ENCODE measurements around the gene COX6B1.
A peak's percentile ranks its signal among the peaks of the same experiment; 100 is the strongest.

The COX6B1 gene

DNA sequence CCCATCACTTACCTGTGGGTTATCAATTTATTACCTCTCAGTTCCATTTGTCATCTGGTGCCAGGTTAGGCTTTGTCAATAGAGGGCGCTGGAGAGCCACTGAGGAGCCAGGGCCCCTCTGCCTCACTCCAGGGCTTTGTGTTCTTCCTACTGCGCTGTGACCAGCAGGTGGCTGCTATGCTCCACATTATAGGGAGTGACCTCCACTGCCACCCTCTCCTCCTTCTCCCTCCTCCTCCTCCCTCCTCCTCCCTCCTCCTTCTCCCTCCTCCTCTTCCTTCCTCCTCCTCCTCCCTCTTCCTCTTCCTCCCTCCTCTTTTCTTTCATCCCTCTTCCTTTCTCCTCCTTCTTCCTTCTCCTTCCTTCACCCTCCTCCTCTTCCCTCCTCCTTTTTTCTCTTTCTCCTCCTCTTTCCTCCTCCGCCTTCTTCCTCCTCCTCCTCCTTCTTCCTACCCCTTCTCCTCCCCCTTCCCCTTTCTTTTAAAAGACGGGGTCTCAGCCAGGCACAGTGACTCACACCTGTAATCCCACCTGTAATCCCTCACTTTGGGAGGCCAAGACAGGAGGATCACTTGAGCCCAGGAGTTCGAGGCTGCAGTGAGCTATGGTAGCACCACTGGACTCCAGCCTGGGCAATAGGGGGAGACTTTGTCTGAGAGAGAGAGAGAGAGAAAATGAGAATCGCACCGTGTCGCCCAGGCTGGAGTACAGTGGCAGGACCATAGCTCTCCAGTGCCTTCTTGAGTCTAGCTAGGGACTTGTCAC is 45.9 kb downstream of the COX6B1 start (continued):
- peak; percentile 89 for TF ChIP-seq BCL11B (tag by site-specific recombination; IDR thresholded peaks at IDR 0.05; ENCODE audit: low read depth)
- peak; percentile 81; the same call in 1 of the 2 replicates for TF ChIP-seq SCRT1 (tag by site-specific recombination; IDR thresholded peaks at IDR 0.05; ENCODE audit: borderline replicate concordance)
- no peak for TF ChIP-seq ZNF214 (tag by site-specific recombination; IDR thresholded peaks at IDR 0.05; ENCODE audit: borderline replicate concordance)
- TF ChIP-seq HOXC10 (CRISPR knock-in tag; IDR thresholded peaks at IDR 0.05): no peak
- TF ChIP-seq ZBTB1 (tag by site-specific recombination; IDR thresholded peaks at IDR 0.05): peak; percentile 38; the same call in 1 of the 2 replicates
- peak; percentile 100 for TF ChIP-seq ZNF366 (tag by site-specific recombination; conservative IDR thresholded peaks at IDR 0.05)
- TF ChIP-seq ZNF37A (tag by site-specific recombination; IDR thresholded peaks at IDR 0.05): no peak
- peak; percentile 100 for TF ChIP-seq CTCF (tag by site-specific recombination; IDR thresholded peaks at IDR 0.05)
- TF ChIP-seq, protein P1, sequence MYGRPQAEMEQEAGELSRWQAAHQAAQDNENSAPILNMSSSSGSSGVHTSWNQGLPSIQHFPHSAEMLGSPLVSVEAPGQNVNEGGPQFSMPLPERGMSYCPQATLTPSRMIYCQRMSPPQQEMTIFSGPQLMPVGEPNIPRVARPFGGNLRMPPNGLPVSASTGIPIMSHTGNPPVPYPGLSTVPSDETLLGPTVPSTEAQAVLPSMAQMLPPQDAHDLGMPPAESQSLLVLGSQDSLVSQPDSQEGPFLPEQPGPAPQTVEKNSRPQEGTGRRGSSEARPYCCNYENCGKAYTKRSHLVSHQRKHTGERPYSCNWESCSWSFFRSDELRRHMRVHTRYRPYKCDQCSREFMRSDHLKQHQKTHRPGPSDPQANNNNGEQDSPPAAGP (tag by site-specific recombination; IDR thresholded peaks at IDR 0.05): peak; percentile 93
- no peak for TF ChIP-seq ZNF658 (tag by site-specific recombination; IDR thresholded peaks at IDR 0.05)
- no peak for TF ChIP-seq ZNF768 (tag by site-specific recombination; IDR thresholded peaks at IDR 0.05)
- TF ChIP-seq ZNF488 (tag by site-specific recombination; IDR thresholded peaks at IDR 0.05): peak; percentile 28; the same call in 1 of the 2 replicates
- TF ChIP-seq ZNF792 (tag by site-specific recombination; IDR thresholded peaks at IDR 0.05): no peak
- TF ChIP-seq SP3 (tag by site-specific recombination; IDR thresholded peaks at IDR 0.05): peak; percentile 95
- no peak for TF ChIP-seq ZNF311 (tag by site-specific recombination; IDR thresholded peaks at IDR 0.05; ENCODE audit: borderline replicate concordance)
- TF ChIP-seq, protein P2, sequence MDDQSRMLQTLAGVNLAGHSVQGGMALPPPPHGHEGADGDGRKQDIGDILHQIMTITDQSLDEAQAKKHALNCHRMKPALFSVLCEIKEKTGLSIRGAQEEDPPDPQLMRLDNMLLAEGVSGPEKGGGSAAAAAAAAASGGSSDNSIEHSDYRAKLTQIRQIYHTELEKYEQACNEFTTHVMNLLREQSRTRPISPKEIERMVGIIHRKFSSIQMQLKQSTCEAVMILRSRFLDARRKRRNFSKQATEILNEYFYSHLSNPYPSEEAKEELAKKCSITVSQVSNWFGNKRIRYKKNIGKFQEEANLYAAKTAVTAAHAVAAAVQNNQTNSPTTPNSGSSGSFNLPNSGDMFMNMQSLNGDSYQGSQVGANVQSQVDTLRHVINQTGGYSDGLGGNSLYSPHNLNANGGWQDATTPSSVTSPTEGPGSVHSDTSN (CRISPR knock-in tag; IDR thresholded peaks at IDR 0.05): no peak
- peak; percentile 88; the same call in 1 of the 2 replicates for TF ChIP-seq HIC1 (tag by site-specific recombination; IDR thresholded peaks at IDR 0.05)
- TF ChIP-seq GLIS2 (tag by site-specific recombination; IDR thresholded peaks at IDR 0.05): no peak
- peak; percentile 70 for TF ChIP-seq ZSCAN4 (tag by site-specific recombination; IDR thresholded peaks at IDR 0.05)
- no peak; the same call in none of the 2 replicates for TF ChIP-seq ZNF843 (tag by site-specific recombination; IDR thresholded peaks at IDR 0.05)
- TF ChIP-seq ZNF211 (tag by site-specific recombination; IDR thresholded peaks at IDR 0.05; ENCODE audit: low read depth): 0 out of 2 replicates have a peak, but pooled peaks have one; percentile 61
- TF ChIP-seq ZNF140 (tag by site-specific recombination; IDR thresholded peaks at IDR 0.05): no peak
- no peak for TF ChIP-seq ZNF521 (tag by site-specific recombination; IDR thresholded peaks at IDR 0.05)
- TF ChIP-seq IKZF3 (tag by site-specific recombination; IDR thresholded peaks at IDR 0.05): peak; percentile 90
- TF ChIP-seq ZNF10 (tag by site-specific recombination; IDR thresholded peaks at IDR 0.05): no peak; the same call in 1 of the 2 replicates
- peak; percentile 89; the same call in 1 of the 2 replicates for TF ChIP-seq KLF16 (tag by site-specific recombination; IDR thresholded peaks at IDR 0.05)
- peak; percentile 27; the same call in 1 of the 2 replicates for TF ChIP-seq ZNF146 (tag by site-specific recombination; IDR thresholded peaks at IDR 0.05)
- no peak for TF ChIP-seq ZNF274 (IDR thresholded peaks at IDR 0.05; ENCODE audit: low read length)
- 0 out of 2 replicates have a peak, but pooled peaks have one; percentile 15 for TF ChIP-seq ZNF274 (tag by site-specific recombination; IDR thresholded peaks at IDR 0.05; ENCODE audit: borderline replicate concordance)
- no peak for TF ChIP-seq ZNF677 (tag by site-specific recombination; IDR thresholded peaks at IDR 0.05)
- peak; percentile 50 for TF ChIP-seq ZNF76 (tag by site-specific recombination; IDR thresholded peaks at IDR 0.05; ENCODE audit: borderline replicate concordance, low read depth)
- TF ChIP-seq ZNF624 (tag by site-specific recombination; IDR thresholded peaks at IDR 0.05): no peak
- peak; percentile 90 for TF ChIP-seq ZIC2 (tag by site-specific recombination; IDR thresholded peaks at IDR 0.05)

All from HEK293 (cell line).